GM12875 (cell line): ENCODE data around the gene ARL8A.

Source experiments
- H3K4me3 ChIP-seq: one replicate; pipeline ENCODE4 v1.5.1; 2011; ENCODE audit warnings: low read depth, low read length, control low read depth
- CTCF ChIP-seq: IDR thresholded peaks from 2 replicates; pipeline ENCODE4 v1.5.1; 2011; ENCODE audit warnings: low read depth, mild to moderate bottlenecking, control low read depth, inconsistent platforms, low read length, moderate library complexity, borderline replicate concordance; ENCODE audit not compliant: insufficient read depth

The ARL8A gene

GRCh38 chr1:202163281-202164270 lies 19.0 kb upstream of the ARL8A start:
- no peak for TF ChIP-seq CTCF
- no peak overlapping the region for H3K4me3 ChIP-seq

- TF ChIP-seq CTCF, result no peak
- H3K4me3 ChIP-seq, result peak overlapping the region; percentile 98
These were observed 18.1 kb upstream of the ARL8A start for GRCh38 chr1:202162418-202163280.

- H3K4me3 ChIP-seq, result peak overlapping the region; percentile 98
- TF ChIP-seq CTCF, result no peak
These were observed 17.5 kb upstream of the ARL8A start for GRCh38 chr1:202162047-202162417.

- H3K4me3 ChIP-seq, result peak overlapping the region; percentile 98
- no peak for TF ChIP-seq CTCF
These were observed 16.9 kb upstream of the ARL8A start for GRCh38 chr1:202161151-202162046.

- TF ChIP-seq CTCF, result peak; percentile 70
- H3K4me3 ChIP-seq, result peak within 1 kb of the TSS; percentile 98
These were observed 15.9 kb upstream of the ARL8A start, which contains the start of gene PTPN7 for GRCh38 chr1:202160377-202160940. Gene PTPN7, minus strand, starts transcription at chr1:202160602. Its CDS starts 1,200 bp downstream, at chr1:202159402.
